GM12873 (cell line): ENCODE data around the gene PER3.

ENCODE experiments used
- CTCF ChIP-seq: IDR thresholded peaks from 2 replicates; pipeline ENCODE4 v1.5.1; 2012; ENCODE audit warnings: low read depth, mild to moderate bottlenecking, moderate library complexity, low read length, control low read depth; ENCODE audit not compliant: insufficient read depth; ENCODE audit errors: missing control alignments

The PER3 gene

DNA sequence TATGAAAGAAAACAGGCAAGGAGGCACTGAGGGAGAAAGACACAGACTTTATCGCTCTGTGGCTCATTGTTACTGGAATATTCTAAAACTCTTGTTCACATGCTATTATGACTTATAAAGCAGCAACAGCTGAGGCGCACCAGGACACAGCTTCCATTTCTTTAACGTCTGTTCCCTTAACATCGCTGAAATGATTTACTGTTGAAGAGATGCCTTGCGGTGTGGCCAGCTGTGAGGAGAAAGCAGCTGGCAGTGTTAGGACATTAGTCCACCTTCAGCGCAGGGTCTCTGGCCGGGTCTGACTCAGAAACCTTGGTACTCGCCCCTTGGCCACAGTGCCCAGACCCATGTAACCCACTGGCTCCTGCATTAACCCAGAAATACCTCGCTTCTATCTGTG, 3.1 kb upstream of the PER3 start:
- no peak for TF ChIP-seq CTCF

- TF ChIP-seq CTCF, result no peak
Observed at GRCh38 chr1:7781501-7781900, 2.6 kb upstream of the PER3 start.

GRCh38 chr1:7781923-7782495, 2.1 kb upstream of the PER3 start:
- no peak for TF ChIP-seq CTCF

- no peak for TF ChIP-seq CTCF
Observed at GRCh38 chr1:7783178-7783711, 846 bp upstream of the PER3 start.

DNA sequence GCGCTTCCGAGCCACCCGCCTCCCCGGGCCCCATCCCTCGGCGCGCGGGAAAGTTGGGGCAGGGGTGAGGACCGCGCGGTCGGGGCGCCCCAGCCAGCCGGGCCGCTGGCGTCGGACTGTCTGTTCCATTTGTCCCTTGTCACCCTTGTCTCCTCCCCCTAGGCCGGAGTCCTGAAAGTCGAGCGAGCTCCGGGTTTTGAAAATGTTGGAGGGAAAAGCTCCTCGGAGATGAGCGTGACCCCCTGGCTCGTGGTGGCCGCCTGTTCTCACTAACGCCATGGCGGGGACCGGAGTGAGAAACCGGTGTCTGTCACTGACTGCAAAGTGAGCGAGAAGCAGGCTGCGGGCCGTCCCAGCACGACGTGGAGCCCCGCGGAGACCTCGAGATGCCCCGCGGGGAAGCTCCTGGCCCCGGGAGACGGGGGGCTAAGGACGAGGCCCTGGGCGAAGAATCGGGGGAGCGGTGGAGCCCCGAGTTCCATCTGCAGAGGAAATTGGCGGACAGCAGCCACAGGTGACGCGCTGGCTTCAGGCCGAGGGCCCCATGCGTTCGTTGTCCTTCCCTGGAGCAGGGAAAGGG, 491 bp downstream of the PER3 start:
- TF ChIP-seq CTCF, result no peak

DNA sequence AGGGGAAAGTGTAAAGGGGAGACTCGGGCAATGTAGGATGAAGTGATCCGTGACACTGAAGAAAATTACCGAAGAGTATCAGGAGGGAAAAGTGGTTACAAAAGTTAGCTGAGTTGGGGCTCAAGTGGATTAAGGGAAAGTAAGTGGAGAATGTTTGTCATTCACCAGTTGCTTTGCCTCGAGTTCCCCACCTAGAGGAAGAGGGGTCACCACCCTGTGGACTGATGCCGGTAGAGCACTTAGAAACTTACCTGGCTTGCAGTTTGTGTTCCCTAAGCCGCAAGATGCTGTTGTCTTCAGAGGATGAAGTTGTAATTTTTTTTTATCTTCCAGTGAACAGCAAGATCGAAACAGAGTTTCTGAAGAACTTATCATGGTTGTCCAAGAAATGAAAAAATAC, 1.0 kb downstream of the PER3 start:
- TF ChIP-seq CTCF, result no peak

DNA sequence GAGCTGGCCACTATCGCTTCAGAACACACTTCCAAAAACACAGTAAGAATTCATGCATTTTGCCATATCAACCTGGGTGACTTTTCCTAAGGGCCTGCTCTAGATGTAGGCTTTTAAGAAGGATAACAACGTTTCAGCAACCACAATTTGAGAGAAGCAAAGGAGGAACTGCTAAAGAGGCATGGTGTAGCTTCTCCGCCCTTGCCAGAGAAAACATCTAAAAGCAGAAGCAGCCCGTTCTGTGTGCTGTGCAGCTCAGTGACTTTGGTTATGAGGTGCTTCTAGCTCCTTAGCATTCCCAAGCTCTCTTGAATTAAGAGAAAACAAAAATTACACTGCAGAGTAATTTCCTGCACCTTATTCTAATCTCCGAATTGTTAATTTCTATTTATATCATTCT, 2.7 kb downstream of the PER3 start:
- TF ChIP-seq CTCF, result no peak
